NCI-H226 (cell line): ENCODE results near the gene GALNT2.

Source experiments
- DNase-seq: peaks from one replicate; pipeline ENCODE4 v3.0.0-alpha.2; 2015

GALNT2 gene

DNA sequence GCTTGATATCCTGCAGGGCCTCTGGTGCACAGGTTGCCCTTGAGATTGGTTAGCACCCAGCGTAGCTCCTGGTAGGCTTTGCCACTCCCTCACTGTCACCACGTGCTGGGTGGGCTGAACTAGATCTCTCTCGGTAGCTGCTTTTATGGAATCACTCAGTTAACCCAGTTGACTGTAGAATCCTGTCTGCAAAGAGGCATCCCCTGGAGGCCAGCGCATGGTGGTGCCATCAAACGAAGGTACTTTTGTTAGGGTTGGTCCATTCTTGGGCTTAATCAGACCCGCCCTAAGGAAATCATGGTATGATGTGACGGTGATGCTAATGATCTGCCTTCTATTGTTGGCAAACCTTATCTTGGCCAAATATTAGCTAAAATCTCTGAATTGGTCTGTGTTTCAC, 153.4 kb downstream of the GALNT2 start:
- DNase-seq, result no peak

DNA sequence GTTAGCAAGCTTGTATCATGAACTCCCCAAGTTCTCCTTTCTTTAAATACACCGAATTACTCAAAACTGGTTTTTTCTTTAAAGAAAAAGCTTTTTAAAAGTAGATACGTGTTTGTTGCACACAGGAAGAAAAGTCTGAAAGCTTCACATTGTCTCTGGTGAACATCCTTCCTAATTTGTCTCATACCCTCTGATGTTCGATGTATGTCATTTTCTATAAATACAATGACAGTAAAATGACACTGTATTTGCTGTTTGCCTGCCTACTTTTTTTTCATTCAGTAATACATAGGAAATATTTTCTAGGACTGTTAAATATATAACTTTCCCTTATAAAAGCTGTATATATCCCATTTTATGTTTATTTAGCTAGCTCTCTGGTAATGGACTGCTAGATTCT, 153.9 kb downstream of the GALNT2 start:
- no peak for DNase-seq

DNA sequence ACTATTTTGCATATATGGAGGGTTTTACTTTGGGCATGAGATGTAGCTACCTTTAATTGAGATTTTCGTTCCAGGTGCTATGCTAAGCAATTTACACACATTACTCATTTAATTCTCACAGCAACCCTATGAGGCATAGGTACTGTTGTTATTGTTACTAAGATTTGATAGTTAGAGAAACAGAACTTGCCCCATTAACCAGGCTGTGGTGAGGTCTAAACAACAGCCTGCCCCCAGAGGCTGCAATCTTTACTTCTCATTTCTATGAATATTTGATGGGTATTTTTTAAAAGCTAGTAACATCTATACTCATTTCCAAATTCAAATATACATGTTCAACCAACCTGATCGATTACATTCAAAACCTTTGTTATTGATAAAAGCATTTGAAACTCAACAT, 155.6 kb downstream of the GALNT2 start:
- DNase-seq, result no peak

DNA sequence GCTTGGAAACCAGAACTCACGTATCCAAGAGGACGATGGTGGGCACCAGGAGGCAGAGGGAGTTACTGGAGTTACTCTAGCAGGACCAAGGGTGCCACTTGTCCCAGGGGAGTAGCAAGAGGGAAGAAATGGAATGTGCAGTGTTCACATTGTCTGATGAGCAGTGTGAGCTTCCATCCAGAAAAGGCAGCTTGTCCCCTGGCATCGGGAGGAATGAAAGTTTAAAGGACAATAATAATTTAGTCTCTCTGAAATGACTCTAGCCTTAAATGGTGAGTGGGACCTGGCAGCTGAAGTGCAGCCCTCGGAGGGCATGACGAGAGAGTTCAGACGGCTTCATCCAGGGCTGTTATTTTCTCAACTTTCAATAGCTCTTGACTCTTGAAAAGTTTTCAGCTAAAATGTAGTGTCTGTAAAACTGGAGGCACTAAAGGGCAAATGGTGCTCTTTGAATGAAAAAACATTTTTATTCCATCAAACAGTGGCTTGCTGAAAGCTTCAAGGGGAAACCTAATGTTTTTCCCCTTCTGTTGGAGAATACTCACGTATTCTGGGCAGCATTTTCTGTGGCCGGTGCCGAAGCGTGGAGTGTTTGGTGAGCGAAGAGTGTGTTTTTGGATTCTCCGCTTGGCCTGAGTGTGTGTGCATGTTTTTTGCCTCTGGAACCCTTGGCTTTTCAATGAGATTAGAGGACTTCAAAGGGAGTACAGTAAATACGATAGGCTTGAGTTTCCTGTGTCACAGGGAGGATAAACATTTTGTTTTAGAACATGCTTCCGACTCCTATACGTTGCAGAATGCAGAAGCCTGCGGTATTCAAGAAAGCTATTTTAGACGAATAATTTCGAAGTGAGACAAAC, 157.3 kb downstream of the GALNT2 start:
- no peak for DNase-seq

DNA sequence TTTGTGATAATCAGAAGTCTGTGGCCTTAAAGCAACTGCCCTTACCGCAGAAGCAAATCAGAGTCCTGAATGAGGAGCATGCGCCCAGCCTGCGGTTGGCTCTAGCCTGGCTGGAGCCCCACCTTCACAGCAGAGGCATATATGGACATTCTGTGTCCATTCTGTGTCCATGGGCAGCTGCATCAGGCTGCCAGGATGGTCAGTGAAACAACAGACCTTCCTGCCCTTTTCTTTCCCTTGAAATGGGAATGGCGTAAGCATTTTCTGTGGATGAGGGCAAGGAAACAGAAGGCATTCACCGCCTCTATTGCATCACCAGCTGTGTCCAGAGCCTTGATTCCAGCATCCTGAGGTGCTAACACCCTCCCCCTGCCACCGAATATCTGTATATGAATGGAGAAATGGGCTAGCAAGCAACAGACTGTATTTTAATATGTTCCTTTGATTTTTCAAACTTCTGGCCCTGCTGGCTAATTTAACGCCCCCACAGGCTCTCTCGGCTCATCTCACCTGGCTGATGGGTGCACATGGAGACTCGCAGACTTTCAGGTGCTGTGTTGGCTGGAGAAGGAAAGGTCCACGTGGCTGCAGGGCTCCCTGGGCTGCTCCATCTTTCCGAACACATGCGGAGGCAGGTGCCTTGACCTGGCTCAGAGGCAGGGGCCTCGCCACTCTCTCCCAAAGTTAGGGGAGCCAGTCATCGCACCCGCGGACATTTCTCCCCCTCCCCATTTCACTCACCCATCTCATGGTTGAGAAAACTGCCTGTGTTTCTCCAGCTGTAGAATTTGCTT, 159.2 kb downstream of the GALNT2 start:
- no peak for DNase-seq

DNA sequence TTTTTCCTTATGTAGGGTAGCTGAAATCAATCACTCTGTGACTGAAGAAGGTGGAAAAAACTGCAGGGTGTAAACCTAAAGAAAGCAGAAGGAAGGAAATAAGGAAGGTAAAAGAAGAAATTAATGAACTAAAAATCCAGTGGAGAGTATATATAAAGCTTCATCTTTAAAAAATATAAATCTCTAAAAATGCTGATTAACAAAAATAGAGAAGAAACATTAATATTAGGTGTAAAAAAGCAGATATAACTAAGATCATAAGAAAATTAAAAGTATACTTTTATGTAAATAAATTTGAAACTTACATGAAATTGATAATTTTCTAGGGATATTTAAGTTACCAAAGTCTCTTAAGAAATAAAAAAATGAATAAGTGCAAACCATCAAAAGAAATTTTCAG, 159.8 kb downstream of the GALNT2 start:
- DNase-seq, result no peak

DNA sequence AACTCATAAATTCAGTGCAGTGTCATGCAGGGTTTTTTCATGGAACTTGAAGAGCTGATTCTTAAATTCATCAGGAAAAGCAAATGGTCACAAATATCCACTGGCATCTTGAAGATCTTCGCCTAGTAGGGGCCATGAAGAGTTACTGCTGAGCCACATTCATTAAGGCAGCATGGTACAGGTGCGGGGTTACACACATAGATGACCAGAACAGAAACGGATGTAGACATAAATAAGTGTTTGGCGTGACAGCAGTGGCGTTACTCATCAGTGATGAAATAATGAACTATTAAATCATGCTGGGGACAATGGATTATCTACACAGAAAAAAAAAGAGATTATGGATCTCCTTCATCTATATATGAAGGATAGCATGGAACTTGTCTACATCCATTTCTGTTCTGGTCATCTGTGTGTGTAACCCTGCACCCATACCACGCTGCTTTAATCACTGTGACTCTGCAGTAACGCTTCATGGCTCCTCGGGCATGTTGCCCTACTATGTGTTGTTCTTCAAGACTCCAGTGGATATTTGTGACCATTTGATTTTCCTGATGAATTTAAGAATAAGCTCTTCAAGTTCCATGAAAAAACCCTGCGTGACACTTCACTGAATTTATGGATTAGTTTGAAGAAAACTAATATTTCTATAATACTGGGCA, 161.3 kb downstream of the GALNT2 start:
- DNase-seq, result no peak

DNA sequence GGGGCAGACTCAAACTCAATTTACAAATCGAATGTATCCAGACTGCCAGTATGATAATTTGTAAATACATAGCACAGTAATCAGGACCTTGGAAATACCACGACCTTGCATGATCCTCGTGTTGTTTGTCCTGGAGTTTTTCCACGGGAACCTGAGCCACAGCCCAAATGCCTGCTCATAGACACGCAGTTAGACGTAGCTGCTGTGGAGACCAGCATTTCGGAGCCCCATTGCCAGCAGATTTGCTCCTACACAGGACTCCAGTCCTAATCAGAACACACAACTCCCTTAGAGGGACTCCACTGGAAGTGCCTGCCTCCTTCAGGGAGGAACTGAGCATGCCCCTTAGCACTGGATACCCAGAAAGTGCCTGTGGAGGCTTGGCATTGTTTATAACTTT, 163.2 kb downstream of the GALNT2 start:
- DNase-seq, result no peak

DNA sequence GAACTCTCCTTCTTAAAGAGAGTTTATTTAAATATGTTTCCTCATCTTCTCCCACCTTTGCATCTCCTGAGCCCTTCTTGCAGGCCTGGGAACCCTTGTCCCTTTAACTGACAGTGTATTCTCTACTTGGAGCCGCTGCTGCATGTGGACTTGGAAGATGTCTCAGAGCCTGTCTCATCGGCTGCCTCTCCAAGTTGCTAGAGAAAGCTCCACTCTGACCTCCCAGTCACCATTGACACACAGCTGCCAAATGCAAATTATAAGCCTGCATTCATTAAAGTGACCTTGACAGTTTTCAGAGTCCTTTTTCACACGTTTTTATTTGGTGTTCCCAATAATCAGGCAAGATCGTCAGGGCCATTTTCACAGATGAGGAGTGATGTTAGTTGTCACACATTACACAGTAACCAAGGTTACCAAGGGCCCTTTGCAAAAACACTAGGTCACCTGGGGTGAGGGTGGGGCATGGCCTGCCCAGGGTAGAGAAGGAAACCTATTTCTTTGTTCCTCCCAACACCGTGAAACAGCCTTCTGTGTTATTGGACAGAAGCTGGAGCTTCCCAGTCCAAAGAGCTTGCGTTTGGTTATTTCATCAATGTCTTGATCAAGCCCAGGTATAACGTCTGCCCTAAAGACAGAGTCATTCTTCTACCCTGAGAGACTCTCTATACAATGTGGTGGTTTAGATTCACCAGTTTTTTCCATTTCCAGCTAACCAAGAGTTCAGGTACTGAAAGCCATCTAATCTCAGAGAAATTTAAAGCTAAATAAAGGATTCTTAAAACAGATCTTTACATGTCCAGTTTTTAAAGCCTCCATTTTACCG, 164.1 kb downstream of the GALNT2 start:
- DNase-seq, result no peak

DNA sequence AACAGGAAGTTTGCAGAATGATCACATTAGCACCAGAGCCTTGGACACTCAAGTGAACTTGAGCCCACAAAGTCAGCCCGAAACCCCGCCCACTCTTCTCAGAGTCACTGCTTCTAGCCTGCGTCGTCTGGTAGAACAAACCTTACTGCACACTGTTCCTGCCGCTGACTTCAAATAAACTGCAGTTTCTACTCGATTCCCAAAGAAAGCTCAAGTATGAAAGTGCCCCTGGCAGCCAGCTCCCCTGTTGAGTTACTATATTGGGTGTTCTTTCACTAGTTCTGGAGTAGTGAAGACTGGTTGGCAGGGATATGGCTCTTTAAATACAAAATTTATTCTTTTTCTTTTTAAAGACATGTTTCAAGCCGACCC, 164.7 kb downstream of the GALNT2 start:
- DNase-seq, result no peak

DNA sequence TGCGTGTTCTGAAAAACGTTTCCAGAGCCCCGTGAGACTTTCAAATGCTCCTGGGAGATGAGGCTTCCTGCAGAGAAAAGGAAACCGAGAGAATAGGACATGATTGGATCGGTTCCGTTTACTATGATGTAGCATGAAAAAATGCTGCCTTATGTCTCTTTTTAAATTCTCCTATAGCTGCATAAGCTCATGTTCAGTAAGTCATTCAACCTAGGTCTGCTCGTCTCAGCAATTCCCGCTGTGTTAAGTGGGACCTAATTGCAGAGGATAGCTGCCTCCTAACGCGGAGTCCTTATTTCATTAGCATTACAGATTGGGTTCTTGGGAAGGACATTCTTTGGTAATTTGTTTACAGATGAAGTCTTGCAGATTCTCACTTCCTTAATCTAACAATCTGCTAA, 165.3 kb downstream of the GALNT2 start:
- DNase-seq, result no peak

DNA sequence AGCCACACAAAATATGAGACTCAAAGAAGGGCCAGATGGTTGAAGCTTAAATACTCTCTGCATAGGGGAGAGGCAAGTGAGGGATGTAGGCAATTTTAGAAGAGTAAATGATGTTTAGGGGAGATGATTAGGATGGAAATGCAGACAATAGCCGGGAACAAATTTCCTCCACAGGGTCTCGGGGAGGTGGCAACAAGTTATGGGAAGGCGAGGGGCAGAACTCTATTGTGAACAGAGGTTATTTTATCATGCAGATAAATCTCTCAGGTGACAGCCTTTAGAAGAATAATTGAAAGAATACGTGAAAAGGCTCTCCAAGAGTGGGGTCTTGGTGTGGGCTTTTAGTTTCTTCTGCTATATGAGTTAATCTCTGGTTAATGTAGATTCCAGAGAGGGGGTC, 166.7 kb downstream of the GALNT2 start:
- DNase-seq, result no peak

DNA sequence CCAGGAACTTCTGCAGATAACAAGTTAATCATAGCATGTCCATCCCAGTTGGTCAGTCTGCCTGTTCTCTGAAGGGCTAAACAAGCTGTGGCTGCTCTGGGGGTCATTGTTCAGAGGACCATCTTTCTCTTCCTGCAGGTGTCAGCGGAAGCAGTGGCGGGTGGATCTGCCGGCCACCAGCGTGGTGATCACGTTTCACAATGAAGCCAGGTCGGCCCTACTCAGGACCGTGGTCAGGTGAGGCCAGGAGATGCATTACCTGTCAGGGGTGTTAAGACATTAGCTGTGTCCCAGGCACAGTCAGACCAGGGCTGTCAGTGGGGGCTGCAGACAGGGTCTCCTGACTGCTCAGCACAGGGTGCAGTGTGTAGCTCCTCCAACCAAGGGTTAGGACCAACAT, 168.8 kb downstream of the GALNT2 start:
- DNase-seq, result no peak

DNA sequence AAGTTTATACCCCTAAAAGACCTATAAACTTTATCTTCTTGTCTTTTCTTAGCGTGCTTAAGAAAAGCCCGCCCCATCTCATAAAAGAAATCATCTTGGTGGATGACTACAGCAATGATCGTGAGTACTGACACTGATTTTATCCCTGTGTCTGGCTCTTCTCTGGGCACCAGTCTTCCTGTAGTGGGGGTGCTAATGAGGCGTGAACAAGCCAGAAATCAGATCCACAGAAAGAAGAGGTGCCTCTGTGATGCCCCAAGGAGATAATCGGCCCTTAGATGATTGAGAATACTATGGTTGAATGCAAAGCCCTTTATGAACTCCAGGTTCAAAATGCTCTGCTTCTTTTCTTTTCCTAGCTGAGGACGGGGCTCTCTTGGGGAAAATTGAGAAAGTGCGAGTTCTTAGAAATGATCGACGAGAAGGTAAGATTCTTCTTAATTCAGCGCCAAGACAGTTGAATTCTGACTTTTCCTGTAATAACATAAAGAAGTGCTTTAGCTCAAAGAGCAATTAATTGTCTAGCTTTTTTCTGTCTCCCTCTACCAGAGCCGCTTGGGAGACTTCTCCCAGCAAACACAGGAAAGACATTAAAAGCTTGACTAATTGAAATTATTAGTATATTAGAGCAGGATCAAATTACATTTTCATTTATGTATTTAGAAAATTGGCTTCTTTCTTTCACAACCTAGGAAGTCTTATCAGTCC, 169.4 kb downstream of the GALNT2 start:
- DNase-seq, result no peak

DNA sequence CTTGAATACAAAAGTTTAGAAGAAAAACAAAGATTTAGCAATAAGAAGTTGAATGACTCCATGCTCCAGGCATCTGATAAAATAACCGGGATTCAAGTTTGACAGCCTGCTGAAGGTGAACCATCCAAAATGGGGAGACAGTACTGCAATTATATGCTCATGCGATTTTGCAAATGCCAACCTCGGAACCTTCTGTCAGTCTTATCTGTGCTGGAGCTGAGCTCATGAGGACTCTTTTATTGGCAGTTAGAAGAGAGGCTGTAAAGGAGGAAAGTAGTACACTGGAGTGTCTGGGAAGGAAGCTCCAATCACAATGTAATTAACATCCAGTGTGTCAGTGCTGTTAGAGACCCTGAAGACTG, 170.0 kb downstream of the GALNT2 start:
- DNase-seq, result peak; percentile 41

DNA sequence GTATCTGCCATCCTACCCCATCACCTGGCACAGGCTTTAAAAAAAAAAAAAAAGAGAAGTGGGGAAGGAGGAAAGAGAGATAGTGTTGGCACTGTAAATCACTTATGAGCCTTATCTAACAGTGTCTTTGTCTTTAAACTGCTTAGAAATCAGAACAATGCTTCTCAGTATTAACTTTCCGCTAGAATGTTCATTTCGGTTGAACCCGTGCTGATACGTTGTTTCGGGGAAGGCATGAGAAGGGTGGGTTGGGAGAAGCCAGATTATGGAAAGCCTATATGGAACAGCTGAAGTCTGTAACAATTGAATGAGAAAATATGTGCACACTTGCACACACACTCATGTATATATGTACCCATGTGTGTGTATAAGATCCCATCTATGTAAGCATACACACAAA, 170.8 kb downstream of the GALNT2 start:
- DNase-seq, result no peak

DNA sequence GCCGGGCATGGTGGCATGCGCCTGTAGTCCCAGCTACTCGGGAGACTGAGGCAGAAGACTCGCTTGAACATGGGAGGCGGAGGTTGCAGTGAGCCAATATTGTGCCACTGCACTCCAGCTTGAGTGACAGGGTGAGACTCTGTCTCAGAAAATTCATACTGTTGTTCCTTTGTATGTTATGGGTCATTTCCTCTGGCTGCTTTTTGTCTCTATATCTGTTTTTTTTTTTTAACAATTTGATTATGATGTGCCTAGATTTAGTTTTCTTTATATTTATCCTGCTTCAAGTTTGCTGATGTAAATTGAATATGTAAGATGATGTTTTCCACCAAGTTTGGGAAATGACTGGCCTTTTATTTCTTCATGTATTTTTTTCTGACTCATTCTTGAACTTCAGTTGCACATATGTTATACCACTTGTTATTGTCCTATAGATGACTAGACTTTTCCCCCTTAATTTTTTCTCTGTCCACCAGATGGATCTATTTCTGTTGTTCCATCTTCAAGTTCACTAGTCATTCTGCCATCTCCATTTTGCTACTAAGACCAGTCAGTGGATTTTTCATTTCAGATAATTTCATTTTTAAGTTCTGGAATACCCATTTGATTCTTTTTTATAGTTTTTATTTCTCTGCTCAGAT, 173.5 kb downstream of the GALNT2 start:
- DNase-seq, result no peak

DNA sequence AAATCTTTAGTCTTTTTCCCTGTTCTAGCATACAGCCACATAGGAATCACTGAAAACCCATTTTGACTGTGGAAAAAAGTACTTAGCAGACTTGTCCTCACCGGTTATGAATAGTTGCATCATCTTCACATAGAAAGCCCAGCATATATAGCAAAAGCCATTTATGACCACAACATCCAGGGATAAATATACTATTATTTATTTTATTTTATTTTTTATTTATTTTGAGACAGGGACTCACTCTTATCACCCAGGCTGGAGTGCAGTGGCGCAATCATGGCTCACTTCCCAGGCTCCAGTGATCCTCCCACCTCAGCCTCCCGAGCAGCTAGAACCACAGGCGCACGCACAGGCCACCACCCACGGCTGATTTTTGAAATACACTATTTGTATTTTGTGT, 175.3 kb downstream of the GALNT2 start:
- peak; percentile 38 for DNase-seq

DNA sequence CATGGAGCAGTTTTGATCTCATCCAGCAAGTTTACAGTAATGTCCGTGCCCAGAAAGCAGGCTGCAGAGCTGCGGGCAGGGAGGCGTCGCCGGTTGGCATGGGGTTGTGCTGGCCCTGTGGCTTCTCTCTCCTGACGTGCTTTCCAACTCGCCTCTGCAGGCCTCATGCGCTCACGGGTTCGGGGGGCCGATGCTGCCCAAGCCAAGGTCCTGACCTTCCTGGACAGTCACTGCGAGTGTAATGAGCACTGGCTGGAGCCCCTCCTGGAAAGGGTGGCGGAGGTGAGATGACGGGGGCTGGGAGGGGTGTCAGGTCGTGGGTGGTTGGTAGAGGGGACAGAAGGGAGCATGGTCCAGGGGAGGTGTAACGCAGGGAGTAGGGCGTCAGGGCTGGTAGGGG, 176.1 kb downstream of the GALNT2 start:
- no peak for DNase-seq

DNA sequence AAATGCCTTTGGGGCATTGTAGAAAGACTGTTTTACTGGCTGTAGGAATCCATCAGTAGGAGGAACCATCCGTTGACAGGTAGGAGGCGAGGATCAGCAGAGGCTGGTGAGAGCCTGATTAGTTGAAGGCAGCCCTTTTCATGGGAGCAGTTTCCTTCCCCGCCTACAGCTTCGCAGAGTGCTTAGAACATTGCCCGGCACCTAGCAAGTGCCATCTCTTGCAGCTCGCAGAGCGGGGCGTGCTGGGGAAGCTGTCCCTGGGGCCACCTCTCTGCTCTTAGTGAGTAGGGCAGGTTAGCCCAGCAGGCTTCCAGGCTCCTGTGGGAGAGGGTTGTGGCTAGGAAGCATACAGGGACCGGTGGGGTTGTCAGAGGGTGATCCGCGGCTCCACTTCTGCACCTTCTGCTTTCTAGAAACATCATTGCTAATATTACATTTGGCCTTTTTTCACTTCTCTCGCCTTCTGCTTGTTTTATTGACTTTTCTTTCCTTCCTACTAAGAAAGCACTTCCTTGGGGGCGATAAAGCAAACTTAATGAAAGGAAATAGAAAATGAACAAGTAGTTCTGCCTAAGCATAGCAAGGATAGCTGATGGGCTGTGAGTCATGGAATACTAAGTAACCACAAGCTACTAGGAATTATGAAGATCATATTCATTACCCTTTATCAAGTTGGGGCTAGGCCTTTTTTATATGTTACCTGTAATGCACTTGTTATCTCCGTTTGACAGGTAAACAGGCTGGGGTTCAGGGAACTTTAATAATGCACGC, 176.7 kb downstream of the GALNT2 start:
- DNase-seq, result no peak

DNA sequence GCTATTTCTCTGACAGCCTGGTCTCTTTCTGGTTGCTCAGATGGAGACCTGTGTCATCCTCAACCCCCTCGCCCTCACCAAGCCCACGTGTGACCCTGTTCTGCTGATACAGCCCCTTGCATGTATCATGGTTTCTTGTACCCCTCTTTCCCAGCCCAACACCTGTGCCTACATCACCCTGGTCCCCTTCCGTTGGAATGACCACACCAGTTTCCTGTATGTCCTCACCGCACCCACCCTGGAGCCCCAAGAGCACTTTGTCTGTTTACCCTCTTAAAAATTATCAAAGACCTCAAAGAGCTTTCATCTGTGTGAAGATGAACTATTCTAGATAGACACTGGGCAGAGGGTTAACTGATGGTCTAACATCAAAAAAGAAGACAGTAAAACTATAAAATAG, 179.5 kb downstream of the GALNT2 start:
- no peak for DNase-seq
